H9 (cell line): Measurements from ENCODE around the gene APPL2. TPM values are rescaled to one million over a fixed set of nuclear protein-coding genes. Genes with fewer than 3 reads are reported as not detected.

ENCODE experiments used
- DNase-seq: peaks from one replicate; pipeline ENCODE4 v3.0.0-alpha.2; 2017
- H2AFZ ChIP-seq: one replicate; pipeline ENCODE4 v1.6.1; 2013; ENCODE audit warnings: mild to moderate bottlenecking, low read length, control low read depth, moderate library complexity
- H2AK5ac ChIP-seq: 2 replicates; pipeline ENCODE4 v1.6.1; 2013; ENCODE audit warnings: low read length, control low read depth, mixed read lengths; ENCODE audit not compliant: insufficient read length
- H2BK120ac ChIP-seq: one replicate; pipeline ENCODE4 v1.6.1; 2013; ENCODE audit warnings: low read depth, mild to moderate bottlenecking, low read length, control low read depth, inconsistent platforms; ENCODE audit not compliant: poor library complexity, severe bottlenecking
- H2BK12ac ChIP-seq: 2 replicates; pipeline ENCODE4 v1.6.1; 2013; ENCODE audit warnings: low read length, control low read depth, mixed read lengths, low read depth; ENCODE audit not compliant: insufficient read length
- H2BK15ac ChIP-seq: 2 replicates; pipeline ENCODE4 v1.6.1; 2013; ENCODE audit warnings: low read depth, low read length, control low read depth
- H2BK20ac ChIP-seq: one replicate; pipeline ENCODE4 v1.6.1; 2013; ENCODE audit warnings: low read depth, mild to moderate bottlenecking, low read length, control low read depth, inconsistent platforms; ENCODE audit not compliant: poor library complexity, severe bottlenecking
- H2BK5ac ChIP-seq: 2 replicates; pipeline ENCODE4 v1.6.1; 2013; ENCODE audit warnings: low read length, control low read depth, mixed read lengths; ENCODE audit not compliant: insufficient read length
- H3K14ac ChIP-seq: 2 replicates; pipeline ENCODE4 v1.6.1; 2013; ENCODE audit warnings: low read length, control low read depth; ENCODE audit not compliant: insufficient read depth
- H3K18ac ChIP-seq: 2 replicates; pipeline ENCODE4 v1.6.1; 2013; ENCODE audit warnings: low read depth, mild to moderate bottlenecking, mixed read lengths, low read length, control low read depth; ENCODE audit not compliant: insufficient read length
- H3K23ac ChIP-seq: 2 replicates; pipeline ENCODE4 v1.6.1; 2013; ENCODE audit warnings: low read length, control low read depth, mixed read lengths, low read depth; ENCODE audit not compliant: insufficient read length
- H3K23me2 ChIP-seq: 2 replicates; pipeline ENCODE4 v1.6.1; 2013; ENCODE audit warnings: low read depth, mild to moderate bottlenecking, mixed read lengths, low read length, control low read depth; ENCODE audit not compliant: insufficient read length, poor library complexity, severe bottlenecking
- H3K27ac ChIP-seq: 2 replicates; pipeline ENCODE4 v1.5.1; 2013; ENCODE audit warnings: low read length, control low read depth, mixed read lengths, low read depth; ENCODE audit not compliant: insufficient read length
- H3K27me3 ChIP-seq: 2 replicates; pipeline ENCODE4 v1.6.1; 2013; ENCODE audit warnings: low read length, control low read depth, inconsistent platforms; ENCODE audit not compliant: insufficient read depth
- H3K4ac ChIP-seq: 2 replicates; pipeline ENCODE4 v1.6.1; 2013; ENCODE audit warnings: low read depth, mild to moderate bottlenecking, control low read depth, inconsistent platforms, low read length, moderate library complexity
- H3K4me1 ChIP-seq: 2 replicates; pipeline ENCODE4 v1.6.1; 2013; ENCODE audit warnings: low read length, control low read depth, inconsistent platforms; ENCODE audit not compliant: insufficient read depth
- H3K4me2 ChIP-seq: 2 replicates; pipeline ENCODE4 v1.6.1; 2013; ENCODE audit warnings: low read length, control low read depth, mixed read lengths; ENCODE audit not compliant: insufficient read length, insufficient read depth
- H3K56ac ChIP-seq: 2 replicates; pipeline ENCODE4 v1.6.1; 2013; ENCODE audit warnings: low read depth, mild to moderate bottlenecking, mixed read lengths, low read length, control low read depth; ENCODE audit not compliant: insufficient read length
- H3K79me1 ChIP-seq: 2 replicates; pipeline ENCODE4 v1.6.1; 2013; ENCODE audit warnings: low read depth, mild to moderate bottlenecking, moderate library complexity, low read length, control low read depth, inconsistent platforms; ENCODE audit not compliant: insufficient read depth, poor library complexity, severe bottlenecking
- H3K79me2 ChIP-seq: 2 replicates; pipeline ENCODE4 v1.6.1; 2013; ENCODE audit warnings: low read length, control low read depth, inconsistent platforms; ENCODE audit not compliant: insufficient read depth
- H3K9ac ChIP-seq: 2 replicates; pipeline ENCODE4 v1.6.1; 2013; ENCODE audit warnings: low read length, control low read depth, mixed read lengths; ENCODE audit not compliant: insufficient read length; ENCODE audit errors: extremely low read depth
- H3K9me3 ChIP-seq: one replicate; pipeline ENCODE4 v1.6.1; 2013; ENCODE audit warnings: low read depth, low read length, inconsistent platforms; ENCODE audit not compliant: control insufficient read depth
- H3T11ph ChIP-seq: one replicate; pipeline ENCODE4 v1.6.1; 2013; ENCODE audit warnings: mild to moderate bottlenecking, low read length, control low read depth, inconsistent platforms
- H4K20me1 ChIP-seq: one replicate; pipeline ENCODE4 v1.6.1; 2013; ENCODE audit not compliant: control insufficient read depth, insufficient read length, insufficient read depth
- H4K5ac ChIP-seq: 2 replicates; pipeline ENCODE4 v1.6.1; 2013; ENCODE audit warnings: low read depth, mild to moderate bottlenecking, mixed read lengths, low read length, control low read depth; ENCODE audit not compliant: insufficient read length
- H4K8ac ChIP-seq: replicated peaks from 2 replicates; pipeline ENCODE4 v1.6.1; 2013; ENCODE audit warnings: low read length, control low read depth, mixed read lengths, low read depth; ENCODE audit not compliant: insufficient read length
- H4K91ac ChIP-seq: 2 replicates; pipeline ENCODE4 v1.6.1; 2013; ENCODE audit warnings: low read depth, mild to moderate bottlenecking, moderate library complexity, mixed read lengths, low read length, control low read depth; ENCODE audit not compliant: insufficient read length
- H3K27ac Mint-ChIP-seq, 3 experiments: 2 replicates in 2 of 3; 3 replicates in 1 of 3; pipeline ENCODE4 v1.8.0; 2020 to 2021; ENCODE audit warnings: mixed read lengths in 3 of 3, mild to moderate bottlenecking in 1 of 3, moderate library complexity in 1 of 3
- H3K27me3 Mint-ChIP-seq: 2 replicates; pipeline ENCODE4 v1.8.0; 2021; ENCODE audit warnings: low read depth, mild to moderate bottlenecking, moderate library complexity, mixed read lengths
- H3K36me3 Mint-ChIP-seq, 3 experiments: 2 replicates in 2 of 3; 3 replicates in 1 of 3; pipeline ENCODE4 v1.8.0; 2020 to 2021; ENCODE audit warnings: low read depth in 3 of 3, mixed read lengths in 3 of 3; ENCODE audit not compliant: insufficient read depth in 1 of 3
- H3K4me1 Mint-ChIP-seq, 2 experiments: 2 replicates each; pipeline ENCODE4 v1.8.0; 2020; ENCODE audit warnings: mixed read lengths in 2 of 2
- H3K4me3 Mint-ChIP-seq, 2 experiments: 2 replicates in 1 of 2; 3 replicates in 1 of 2; pipeline ENCODE4 v1.8.0; 2020 to 2021; ENCODE audit warnings: mild to moderate bottlenecking in 2 of 2, mixed read lengths in 2 of 2, moderate library complexity in 1 of 2
- H3K9me3 Mint-ChIP-seq, 2 experiments: 2 replicates in 1 of 2; 3 replicates in 1 of 2; pipeline ENCODE4 v1.8.0; 2020; ENCODE audit warnings: mild to moderate bottlenecking in 2 of 2, mixed read lengths in 2 of 2, moderate library complexity in 1 of 2
- WGBS: extraction: QIAGEN DNeasy Blood & Tissue Kit; methylation state at CpG from one replicate; pipeline ENCODE4 v1.1.7; 2013; ENCODE audit warnings: missing lambda C conversion rate, low lambda C conversion rate, mixed read lengths; ENCODE audit not compliant: insufficient read length; ENCODE audit errors: extremely low coverage; 5-methylcytosine and 5-hydroxymethylcytosine counted together
- total RNA-seq: library from RNA; stranded (reverse); gene quantifications from 2 replicates; pipeline ENCODE4 v1.2.1, GENCODE V29; 2021
- TF ChIP-seq, protein P1 (sequence below): fragments of 200-600 bp; sonication (generic); conservative IDR thresholded peaks from 3 replicates; pipeline ENCODE4 v1.8.0; 2021; ENCODE audit warnings: antibody characterized with exemption, mild to moderate bottlenecking

APPL2 gene
- total RNA-seq, 1 experiment from 2014 or later, result 18.5 TPM

DNA sequence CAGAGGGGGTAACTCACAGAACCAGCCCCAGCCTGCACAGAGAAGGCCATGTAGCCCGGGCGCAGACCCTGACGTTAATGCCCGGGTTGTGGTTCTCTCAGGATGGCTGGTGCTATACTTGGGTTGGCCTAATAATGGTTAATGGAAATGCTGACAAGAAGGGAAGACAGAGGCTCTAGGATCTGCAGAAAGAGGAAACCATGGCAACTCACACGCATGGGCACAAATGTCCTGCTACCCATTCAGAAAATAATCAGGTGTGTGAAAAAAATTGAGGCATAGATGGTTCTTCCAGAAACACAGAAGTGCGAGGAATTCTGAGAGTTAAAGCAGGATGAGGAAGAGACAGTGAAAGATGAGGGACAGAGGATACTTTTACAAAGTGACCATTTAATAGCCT lies 33.8 kb downstream of the APPL2 start:
- no peaks in the 10 kb centered on the region for H3K23me2 ChIP-seq
- H3K79me1 ChIP-seq, result no peaks in the 10 kb centered on the region
- H2BK15ac ChIP-seq, result no peak overlapping the region
- H4K8ac ChIP-seq, result no peak overlapping the region
- H2AFZ ChIP-seq, result no peak overlapping the region
- H3K23ac ChIP-seq, result no peak overlapping the region
- no peak overlapping the region for H3K18ac ChIP-seq
- H3K4me1 ChIP-seq, result no peaks in the 10 kb centered on the region
- TF ChIP-seq, protein P1, sequence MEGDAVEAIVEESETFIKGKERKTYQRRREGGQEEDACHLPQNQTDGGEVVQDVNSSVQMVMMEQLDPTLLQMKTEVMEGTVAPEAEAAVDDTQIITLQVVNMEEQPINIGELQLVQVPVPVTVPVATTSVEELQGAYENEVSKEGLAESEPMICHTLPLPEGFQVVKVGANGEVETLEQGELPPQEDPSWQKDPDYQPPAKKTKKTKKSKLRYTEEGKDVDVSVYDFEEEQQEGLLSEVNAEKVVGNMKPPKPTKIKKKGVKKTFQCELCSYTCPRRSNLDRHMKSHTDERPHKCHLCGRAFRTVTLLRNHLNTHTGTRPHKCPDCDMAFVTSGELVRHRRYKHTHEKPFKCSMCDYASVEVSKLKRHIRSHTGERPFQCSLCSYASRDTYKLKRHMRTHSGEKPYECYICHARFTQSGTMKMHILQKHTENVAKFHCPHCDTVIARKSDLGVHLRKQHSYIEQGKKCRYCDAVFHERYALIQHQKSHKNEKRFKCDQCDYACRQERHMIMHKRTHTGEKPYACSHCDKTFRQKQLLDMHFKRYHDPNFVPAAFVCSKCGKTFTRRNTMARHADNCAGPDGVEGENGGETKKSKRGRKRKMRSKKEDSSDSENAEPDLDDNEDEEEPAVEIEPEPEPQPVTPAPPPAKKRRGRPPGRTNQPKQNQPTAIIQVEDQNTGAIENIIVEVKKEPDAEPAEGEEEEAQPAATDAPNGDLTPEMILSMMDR, result no peak
- no peak overlapping the region for H2BK120ac ChIP-seq
- no peak overlapping the region for H2BK20ac ChIP-seq
- H4K20me1 ChIP-seq, result no peaks in the 10 kb centered on the region
- Mint-ChIP-seq H3K4me1 (peaks cover 0 to 5% of the 10 kb centered on the region in 2 experiments; a peak in 1 of 4 replicates), H3K36me3 (peaks cover 7 to 43% (median 38%) of the 10 kb centered on the region in 3 experiments; a peak in 6 of 7 replicates), H3K9me3 (no peaks in the 10 kb centered on the region), H3K4me3 (no peak overlapping the region), H3K27me3 (no peaks in the 10 kb centered on the region), H3K27ac (no peak overlapping the region)
- no peak overlapping the region for H3K56ac ChIP-seq
- H2BK5ac ChIP-seq, result no peak overlapping the region
- no peak overlapping the region for H4K5ac ChIP-seq
- DNase-seq, result no peak
- no peaks in the 10 kb centered on the region for H3K9me3 ChIP-seq
- no peaks in the 10 kb centered on the region; the same call in 1 of the 2 replicates for H3K27me3 ChIP-seq
- no peak overlapping the region for H3K4me2 ChIP-seq
- no peak overlapping the region for H2BK12ac ChIP-seq
- no peak overlapping the region for H4K91ac ChIP-seq
- H2AK5ac ChIP-seq, result no peak overlapping the region
- no peak overlapping the region for H3K27ac ChIP-seq
- H3K9ac ChIP-seq, result no peak overlapping the region
- H3K79me2 ChIP-seq, result no peaks in the 10 kb centered on the region
- no peak overlapping the region for H3K4ac ChIP-seq
- WGBS, result no CpG with 5 or more reads among the region's 6 CpGs
- H3T11ph ChIP-seq, result no peak overlapping the region
- H3K14ac ChIP-seq, result no peak overlapping the region
